ENCODE results near the gene PEX11A. TPM values are rescaled to one million over a fixed set of nuclear protein-coding genes. Genes with fewer than 3 reads are reported as not detected.

Gene PEX11A
- total RNA-seq, 4 donors from 2014 or later, result 4.1 to 50.8 (median 15.7) TPM

- H3K27me3 ChIP-seq, result no peaks in the 10 kb centered on the region
- no peak for TF ChIP-seq CTCF (IDR thresholded peaks at IDR 0.05)
- no peak for TF ChIP-seq POLR2A (IDR thresholded peaks at IDR 0.05)
- no peaks in the 10 kb centered on the region for H3K4me1 ChIP-seq
- no peak overlapping the region for H3K27ac ChIP-seq
- H3K9me3 ChIP-seq, result no peaks in the 10 kb centered on the region
- H3K36me3 ChIP-seq, result no peaks in the 10 kb centered on the region
- peak in 1 of 3 donors; percentile 8 for DNase-seq
- H3K4me3 ChIP-seq, result no peak overlapping the region
Measured at GRCh38 chr15:89641053-89641452, 49.5 kb downstream of the PEX11A start.

GRCh38 chr15:89640245-89640644, 50.3 kb downstream of the PEX11A start:
- H3K9me3 ChIP-seq, result no peaks in the 10 kb centered on the region
- no peak overlapping the region for H3K27ac ChIP-seq
- H3K4me1 ChIP-seq, result no peaks in the 10 kb centered on the region
- no peak overlapping the region for H3K4me3 ChIP-seq
- H3K36me3 ChIP-seq, result no peaks in the 10 kb centered on the region
- no peaks in the 10 kb centered on the region for H3K27me3 ChIP-seq
- no peak for DNase-seq
- TF ChIP-seq CTCF (IDR thresholded peaks at IDR 0.05) (no peak), POLR2A (IDR thresholded peaks at IDR 0.05) (no peak)

- DNase-seq, result no peak
- Histone ChIP-seq H3K4me1 (no peaks in the 10 kb centered on the region), H3K4me3 (no peak overlapping the region), H3K27me3 (no peaks in the 10 kb centered on the region), H3K9me3 (no peaks in the 10 kb centered on the region), H3K36me3 (peaks cover 0 to 30% (median 0%) of the 10 kb centered on the region in 3 donors), H3K27ac (no peak overlapping the region)
- TF ChIP-seq CTCF (IDR thresholded peaks at IDR 0.05), result no peak
- TF ChIP-seq POLR2A (IDR thresholded peaks at IDR 0.05), result no peak
Measured at GRCh38 chr15:89633585-89633984, 57.0 kb downstream of the PEX11A start.

- H3K4me1 ChIP-seq, result no peaks in the 10 kb centered on the region
- H3K27ac ChIP-seq, result no peak overlapping the region
- peaks cover 0 to 33% (median 0%) of the 10 kb centered on the region in 3 donors for H3K36me3 ChIP-seq
- no peak for TF ChIP-seq POLR2A (IDR thresholded peaks at IDR 0.05)
- TF ChIP-seq CTCF (IDR thresholded peaks at IDR 0.05), result no peak
- DNase-seq, result no peak
- no peak overlapping the region for H3K4me3 ChIP-seq
- no peaks in the 10 kb centered on the region for H3K9me3 ChIP-seq
- no peaks in the 10 kb centered on the region for H3K27me3 ChIP-seq
Measured at GRCh38 chr15:89632563-89633430, 57.8 kb downstream of the PEX11A start.

GRCh38 chr15:89631902-89632264, 58.7 kb downstream of the PEX11A start:
- TF ChIP-seq CTCF (IDR thresholded peaks at IDR 0.05), result no peak
- TF ChIP-seq POLR2A (IDR thresholded peaks at IDR 0.05), result no peak
- Histone ChIP-seq H3K4me1 (no peaks in the 10 kb centered on the region), H3K9me3 (no peaks in the 10 kb centered on the region), H3K36me3 (peaks cover 0 to 33% (median 0%) of the 10 kb centered on the region in 3 donors), H3K27ac (no peak overlapping the region), H3K27me3 (no peaks in the 10 kb centered on the region), H3K4me3 (no peak overlapping the region)
- no peak for DNase-seq

Small RNA genes lying within 50 kb of the gene (small RNA-seq; reads per million reads assigned to genes)
- gene RNU6-132P, result 0 reads per million in 2 donors

Other genes starting within 250 kb of the PEX11A start
- not detected for gene RHCG, start 194.2 kb downstream of the PEX11A start, total RNA-seq
- 1 to 10 TPM; 2.3 to 8.3 (median 3.2) TPM for gene TICRR, start 115.3 kb downstream of the PEX11A start, total RNA-seq
- gene KIF7, start 35.3 kb downstream of the PEX11A start, total RNA-seq, result 10 to 100 TPM in 1 of 4 donors, 1 to 10 TPM in 3; 1.1 to 13.2 (median 2.3) TPM
- gene PLIN1, start 11.4 kb downstream of the PEX11A start, total RNA-seq, result 10 to 100 TPM in 1 of 4 donors, 1 to 10 TPM in 2, not detected in 1; 7.5 to 10.1 (median 8.9) TPM
- 1 to 10 TPM in 1 of 4 donors, not detected in 3; 1.0 TPM for gene WDR93, start 57 bp upstream of the PEX11A start, total RNA-seq
- 1 to 10 TPM in 2 of 4 donors, under 1 TPM in 1, not detected in 1; 0.95 to 6.6 (median 1.6) TPM for gene MESP1, start 60.5 kb upstream of the PEX11A start, total RNA-seq
- gene MESP2, start 85.6 kb upstream of the PEX11A start, total RNA-seq, result not detected
- 1,000 to 10,000 TPM in 3 of 4 donors, 100 to 1,000 TPM in 1; 295 to 7,069 (median 4,830) TPM for gene ANPEP, start 124.1 kb upstream of the PEX11A start, total RNA-seq
- gene AP3S2, start 203.2 kb upstream of the PEX11A start, total RNA-seq, result 100 to 1,000 TPM in 1 of 4 donors, 10 to 100 TPM in 3; 13.2 to 106 (median 63.5) TPM
- gene ARPIN, start 222.2 kb upstream of the PEX11A start, total RNA-seq, result 10 to 100 TPM; 20.6 to 60.4 (median 50.7) TPM

Measured in Peyer's patch (tissue), 4 donors.